Tibial nerve (tissue), 3 donors: ENCODE data around the gene DISP1.

Source experiments
- POLR2A ChIP-seq, 2 donors: fragments of 450-650 bp; IDR thresholded peaks; one replicate each; pipeline ENCODE4 v1.6.1; 2017; ENCODE audit warnings: antibody characterized with exemption in 2 of 2, mild to moderate bottlenecking in 2 of 2, moderate library complexity in 2 of 2
- TF ChIP-seq, protein P1 (sequence below), 5 experiments: fragments of 200-600 bp in 3 of 5; fragments of 450-650 bp in 2 of 5; sonication (generic) in 3 of 5; IDR thresholded peaks; one replicate each; pipeline ENCODE4 v1.5.1; 2016 to 2019; ENCODE audit warnings: antibody characterized with exemption in 5 of 5, mild to moderate bottlenecking in 3 of 5, moderate library complexity in 2 of 5

DNA sequence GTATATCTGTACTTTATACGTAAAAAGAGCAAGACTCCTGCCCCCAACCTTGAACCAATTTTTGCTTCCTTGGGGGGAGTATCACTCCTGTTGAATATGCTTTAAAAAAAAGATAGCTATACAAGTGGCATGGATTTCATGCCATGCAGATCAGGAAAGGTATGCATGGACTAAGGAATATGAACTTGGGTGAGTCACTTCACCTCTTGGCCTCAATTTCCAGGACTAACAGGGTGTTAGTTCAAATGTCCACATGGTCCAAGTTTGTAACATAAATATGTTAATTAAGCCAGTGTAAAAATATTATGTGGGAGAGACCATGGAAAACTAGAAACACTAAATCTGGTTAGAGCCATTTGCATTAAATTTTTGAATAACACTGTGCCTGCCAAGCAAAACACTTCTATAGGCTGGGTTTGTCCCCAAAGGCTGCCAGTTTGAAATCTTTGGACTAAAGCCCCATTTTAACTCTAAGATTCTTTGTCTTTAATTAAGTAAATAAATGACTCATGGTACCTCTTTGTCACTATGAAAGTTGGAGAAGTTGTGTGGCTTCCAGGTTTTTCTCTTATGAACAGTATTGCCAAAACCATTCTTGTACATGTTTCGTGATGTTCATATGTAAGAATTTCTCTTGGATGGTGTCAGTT lies 44.7 kb upstream of the DISP1 start:
- TF ChIP-seq, protein P1, sequence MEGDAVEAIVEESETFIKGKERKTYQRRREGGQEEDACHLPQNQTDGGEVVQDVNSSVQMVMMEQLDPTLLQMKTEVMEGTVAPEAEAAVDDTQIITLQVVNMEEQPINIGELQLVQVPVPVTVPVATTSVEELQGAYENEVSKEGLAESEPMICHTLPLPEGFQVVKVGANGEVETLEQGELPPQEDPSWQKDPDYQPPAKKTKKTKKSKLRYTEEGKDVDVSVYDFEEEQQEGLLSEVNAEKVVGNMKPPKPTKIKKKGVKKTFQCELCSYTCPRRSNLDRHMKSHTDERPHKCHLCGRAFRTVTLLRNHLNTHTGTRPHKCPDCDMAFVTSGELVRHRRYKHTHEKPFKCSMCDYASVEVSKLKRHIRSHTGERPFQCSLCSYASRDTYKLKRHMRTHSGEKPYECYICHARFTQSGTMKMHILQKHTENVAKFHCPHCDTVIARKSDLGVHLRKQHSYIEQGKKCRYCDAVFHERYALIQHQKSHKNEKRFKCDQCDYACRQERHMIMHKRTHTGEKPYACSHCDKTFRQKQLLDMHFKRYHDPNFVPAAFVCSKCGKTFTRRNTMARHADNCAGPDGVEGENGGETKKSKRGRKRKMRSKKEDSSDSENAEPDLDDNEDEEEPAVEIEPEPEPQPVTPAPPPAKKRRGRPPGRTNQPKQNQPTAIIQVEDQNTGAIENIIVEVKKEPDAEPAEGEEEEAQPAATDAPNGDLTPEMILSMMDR (IDR thresholded peaks at IDR 0.05), result no peak
- TF ChIP-seq POLR2A (IDR thresholded peaks at IDR 0.05), result no peak
